ENCODE data around the gene FRMD3. TPM values are rescaled to one million over a fixed set of nuclear protein-coding genes. Genes with fewer than 3 reads are reported as not detected.

The FRMD3 gene
- total and polyA plus RNA-seq, 7 donors = 5.9 to 27.4 (median 8.3) TPM

- TF ChIP-seq, protein P1, sequence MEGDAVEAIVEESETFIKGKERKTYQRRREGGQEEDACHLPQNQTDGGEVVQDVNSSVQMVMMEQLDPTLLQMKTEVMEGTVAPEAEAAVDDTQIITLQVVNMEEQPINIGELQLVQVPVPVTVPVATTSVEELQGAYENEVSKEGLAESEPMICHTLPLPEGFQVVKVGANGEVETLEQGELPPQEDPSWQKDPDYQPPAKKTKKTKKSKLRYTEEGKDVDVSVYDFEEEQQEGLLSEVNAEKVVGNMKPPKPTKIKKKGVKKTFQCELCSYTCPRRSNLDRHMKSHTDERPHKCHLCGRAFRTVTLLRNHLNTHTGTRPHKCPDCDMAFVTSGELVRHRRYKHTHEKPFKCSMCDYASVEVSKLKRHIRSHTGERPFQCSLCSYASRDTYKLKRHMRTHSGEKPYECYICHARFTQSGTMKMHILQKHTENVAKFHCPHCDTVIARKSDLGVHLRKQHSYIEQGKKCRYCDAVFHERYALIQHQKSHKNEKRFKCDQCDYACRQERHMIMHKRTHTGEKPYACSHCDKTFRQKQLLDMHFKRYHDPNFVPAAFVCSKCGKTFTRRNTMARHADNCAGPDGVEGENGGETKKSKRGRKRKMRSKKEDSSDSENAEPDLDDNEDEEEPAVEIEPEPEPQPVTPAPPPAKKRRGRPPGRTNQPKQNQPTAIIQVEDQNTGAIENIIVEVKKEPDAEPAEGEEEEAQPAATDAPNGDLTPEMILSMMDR (IDR thresholded peaks at IDR 0.05) = peak in 1 of 4 experiments; percentile 22
- TF ChIP-seq POLR2AphosphoS5 (IDR thresholded peaks at IDR 0.05) = peak in 1 of 4 donors; percentile 27
- no peak for TF ChIP-seq POLR2A (IDR thresholded peaks at IDR 0.05)
- no peak for TF ChIP-seq EP300 (IDR thresholded peaks at IDR 0.05)
- 4% methylated on average over 40 of the region's 40 CpGs for WGBS, 2 donors
- H3K27ac ChIP-seq = peak overlapping the region; percentile 53 to 72 (median 69)
- H3K4me3 ChIP-seq = peak overlapping the region; percentile 37 to 61 (median 56)
- no peaks in the 10 kb centered on the region for H3K9me3 ChIP-seq
- intact Hi-C loops (cut with DNase I) = no loop called here
- DNase-seq = peak; percentile 79
- H3K4me1 ChIP-seq = peaks cover 0 to 13% (median 6%) of the 10 kb centered on the region in 4 donors
- H3K27me3 ChIP-seq = no peaks in the 10 kb centered on the region
- no peaks in the 10 kb centered on the region for H3K36me3 ChIP-seq
These were observed 318.9 kb downstream of the FRMD3 start for GRCh38 chr9:83219154-83219923.

DNA sequence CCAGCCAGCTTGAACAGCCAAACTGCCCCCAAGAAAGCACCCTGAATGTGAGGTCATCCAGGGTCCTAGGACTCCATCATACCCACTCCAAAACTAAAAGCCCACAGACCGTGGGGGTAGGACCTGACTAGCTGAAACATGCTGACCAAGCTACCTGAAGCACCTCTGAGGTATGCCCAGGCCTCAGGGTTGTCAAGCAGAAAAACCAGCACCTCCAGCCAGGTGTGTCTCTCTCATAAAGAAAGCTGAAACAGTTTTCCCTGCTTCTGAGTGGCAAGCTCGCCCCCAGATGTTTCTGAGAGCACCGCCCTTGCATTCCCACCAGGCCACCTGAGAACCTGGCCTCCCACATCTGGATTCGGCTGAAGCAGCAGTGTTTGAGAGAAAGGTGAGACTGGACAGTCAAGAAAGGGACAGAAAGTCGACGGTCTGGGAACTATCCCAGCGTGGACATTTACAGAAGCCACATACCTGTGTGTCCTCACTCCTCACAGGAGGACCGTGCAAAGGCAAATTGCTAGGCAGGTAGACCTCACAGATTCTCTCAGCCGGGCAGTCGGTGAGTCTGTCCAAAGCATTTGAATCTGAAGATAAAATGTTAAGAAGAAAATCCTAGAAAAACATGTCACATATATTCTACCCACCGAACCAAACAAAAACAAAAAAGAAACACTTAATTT, 319.6 kb downstream of the FRMD3 start:
- H3K4me1 ChIP-seq = peaks cover 0 to 13% (median 6%) of the 10 kb centered on the region in 4 donors
- H3K27ac ChIP-seq = no peak overlapping the region
- H3K4me3 ChIP-seq = peak overlapping the region in 3 of 4 donors; percentile 55 to 61 (median 57)
- TF ChIP-seq, protein P1 (IDR thresholded peaks at IDR 0.05) = no peak
- no peaks in the 10 kb centered on the region for H3K9me3 ChIP-seq
- no peaks in the 10 kb centered on the region for H3K36me3 ChIP-seq
- 56 to 77% methylated on average over 11 of the region's 11 CpGs for WGBS, 2 donors
- H3K27me3 ChIP-seq = no peaks in the 10 kb centered on the region
- intact Hi-C loops (cut with DNase I) = no loop called here
- DNase-seq = no peak

DNA sequence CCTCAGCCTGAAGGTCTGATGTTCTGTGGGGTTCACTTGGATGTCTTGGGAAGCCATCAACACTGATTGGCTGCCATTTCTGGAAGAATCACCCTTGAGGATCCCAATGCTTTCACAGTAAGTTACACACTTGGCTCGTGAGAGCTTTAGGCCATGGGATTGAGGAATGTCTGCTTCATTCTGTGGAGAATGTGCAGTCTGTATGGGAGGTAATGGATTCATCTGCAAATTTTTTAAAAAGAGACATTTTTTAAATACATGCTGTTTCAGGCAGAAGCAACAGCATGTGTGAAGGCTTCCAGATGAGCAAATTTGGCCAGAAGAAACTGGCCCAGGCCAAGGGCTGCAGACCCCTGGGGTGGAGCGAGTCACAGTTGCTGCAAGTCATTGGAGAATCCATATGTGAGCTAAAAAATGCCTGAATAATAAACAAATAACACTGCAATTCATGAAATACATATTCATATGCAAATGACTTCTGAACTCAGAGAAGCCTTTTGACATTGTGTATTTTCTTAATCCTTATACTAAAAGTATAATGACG, 328.9 kb downstream of the FRMD3 start:
- no peak overlapping the region for H3K27ac ChIP-seq
- intact Hi-C loops (cut with DNase I) = no loop called here
- no peaks in the 10 kb centered on the region for H3K9me3 ChIP-seq
- no peaks in the 10 kb centered on the region for H3K27me3 ChIP-seq
- no peak for DNase-seq
- 85 to 91% methylated on average over 3 of the region's 3 CpGs for WGBS, 2 donors
- H3K4me3 ChIP-seq = no peak overlapping the region
- TF ChIP-seq, protein P1 (IDR thresholded peaks at IDR 0.05) = no peak
- TF ChIP-seq POLR2AphosphoS5 (IDR thresholded peaks at IDR 0.05) = no peak
- TF ChIP-seq POLR2A (IDR thresholded peaks at IDR 0.05) = no peak
- no peak for TF ChIP-seq EP300 (IDR thresholded peaks at IDR 0.05)
- H3K36me3 ChIP-seq = no peaks in the 10 kb centered on the region
- H3K4me1 ChIP-seq = no peaks in the 10 kb centered on the region

GRCh38 chr9:83208065-83208850, 329.9 kb downstream of the FRMD3 start:
- Histone ChIP-seq H3K27me3 (no peaks in the 10 kb centered on the region), H3K36me3 (no peaks in the 10 kb centered on the region), H3K4me3 (no peak overlapping the region), H3K27ac (no peak overlapping the region), H3K4me1 (no peaks in the 10 kb centered on the region), H3K9me3 (no peaks in the 10 kb centered on the region)
- intact Hi-C loops (cut with DNase I) = no loop called here
- TF ChIP-seq EP300 (IDR thresholded peaks at IDR 0.05) (no peak), POLR2AphosphoS5 (IDR thresholded peaks at IDR 0.05) (no peak), POLR2A (IDR thresholded peaks at IDR 0.05) (no peak)
- TF ChIP-seq, protein P1 (IDR thresholded peaks at IDR 0.05) = no peak
- 65 to 74% methylated on average over 9 of the region's 9 CpGs for WGBS, 2 donors
- no peak for DNase-seq
